ENCODE data around the gene ANK3.

The ANK3 gene

GRCh38 chr10:60420991-60421894 is 31.6 kb upstream of the ANK3 start:
- TF ChIP-seq SIN3A (IDR thresholded peaks at IDR 0.05; ENCODE audit: borderline replicate concordance, insufficient read depth, low read length) (no peak), TAF1 (IDR thresholded peaks at IDR 0.05; ENCODE audit: borderline replicate concordance, insufficient read depth, low read length) (no peak), POLR2AphosphoS5 (IDR thresholded peaks at IDR 0.05; ENCODE audit: low read depth, low read length) (no peak), REST (IDR thresholded peaks at IDR 0.05; ENCODE audit: insufficient read depth in 1 of 2, low read depth in 2 of 2, low read length in 2 of 2) (no peak), FOXP2 (optimal IDR thresholded peaks at IDR 0.05; ENCODE audit: borderline replicate concordance, extremely low read depth, extremely low read length, insufficient read depth) (no peak)

GRCh38 chr10:60419249-60419648 is 29.6 kb upstream of the ANK3 start:
- TF ChIP-seq REST (IDR thresholded peaks at IDR 0.05; ENCODE audit: insufficient read depth in 1 of 2, low read depth in 2 of 2, low read length in 2 of 2) (no peak), FOXP2 (optimal IDR thresholded peaks at IDR 0.05; ENCODE audit: borderline replicate concordance, extremely low read depth, extremely low read length, insufficient read depth) (no peak), SIN3A (IDR thresholded peaks at IDR 0.05; ENCODE audit: borderline replicate concordance, insufficient read depth, low read length) (no peak), TAF1 (IDR thresholded peaks at IDR 0.05; ENCODE audit: borderline replicate concordance, insufficient read depth, low read length) (no peak), POLR2AphosphoS5 (IDR thresholded peaks at IDR 0.05; ENCODE audit: low read depth, low read length) (no peak)

- no peak for TF ChIP-seq FOXP2 (optimal IDR thresholded peaks at IDR 0.05; ENCODE audit: borderline replicate concordance, extremely low read depth, extremely low read length, insufficient read depth)
- TF ChIP-seq SIN3A (IDR thresholded peaks at IDR 0.05; ENCODE audit: borderline replicate concordance, insufficient read depth, low read length), result no peak
- TF ChIP-seq REST (IDR thresholded peaks at IDR 0.05; ENCODE audit: insufficient read depth in 1 of 2, low read depth in 2 of 2, low read length in 2 of 2), result no peak
- no peak for TF ChIP-seq TAF1 (IDR thresholded peaks at IDR 0.05; ENCODE audit: borderline replicate concordance, insufficient read depth, low read length)
- TF ChIP-seq POLR2AphosphoS5 (IDR thresholded peaks at IDR 0.05; ENCODE audit: low read depth, low read length), result no peak
Observed at GRCh38 chr10:60417901-60418300, 28.2 kb upstream of the ANK3 start.

- TF ChIP-seq REST (IDR thresholded peaks at IDR 0.05; ENCODE audit: insufficient read depth in 1 of 2, low read depth in 2 of 2, low read length in 2 of 2) (no peak), POLR2AphosphoS5 (IDR thresholded peaks at IDR 0.05; ENCODE audit: low read depth, low read length) (no peak), FOXP2 (optimal IDR thresholded peaks at IDR 0.05; ENCODE audit: borderline replicate concordance, extremely low read depth, extremely low read length, insufficient read depth) (no peak), SIN3A (IDR thresholded peaks at IDR 0.05; ENCODE audit: borderline replicate concordance, insufficient read depth, low read length) (no peak), TAF1 (IDR thresholded peaks at IDR 0.05; ENCODE audit: borderline replicate concordance, insufficient read depth, low read length) (no peak)
Observed at GRCh38 chr10:60417024-60417423, 27.3 kb upstream of the ANK3 start.
